CD4-positive, alpha-beta T cell (primary cell): Measurements from ENCODE around the gene MED9. TPM values are rescaled to one million over a fixed set of nuclear protein-coding genes. Genes with fewer than 3 reads are reported as not detected.

ENCODE experiments used
- ATAC-seq: fragments of 200-7000 bp; cut with Tn5 transposase; one replicate; pipeline ENCODE4 v1.10.0; 2022; ENCODE audit warnings: mild to moderate bottlenecking; ENCODE audit not compliant: poor library complexity
- CTCF ChIA-PET: fragments of 350-600 bp; sonication (Branson Sonifier 250); formaldehyde crosslinking; loops from one replicate; lab custom pipeline; 2021; ENCODE audit warnings: antibody characterized with exemption, inconsistent platforms; lab: Charles Lee
- POLR2A ChIA-PET: fragments of 350-600 bp; sonication (Branson Sonifier 250); formaldehyde crosslinking; loops from one replicate; lab custom pipeline; 2021; ENCODE audit warnings: antibody characterized with exemption, inconsistent platforms; lab: Charles Lee
- DNase-seq, 14 experiments: peaks; one replicate each; pipeline ENCODE4 v3.0.0-alpha.2; 2013 to 2020; ENCODE audit warnings: mixed read lengths in 2 of 14
- H3K27ac ChIP-seq, 2 donors: one replicate each; pipeline versions ENCODE4 v1.5.1 to v1.7.0; 2013; ENCODE audit warnings: low read length in 2 of 2, low read depth in 1 of 2, mild to moderate bottlenecking in 1 of 2
- H3K27me3 ChIP-seq, 2 experiments: 1 replicate in 1 of 2; 2 replicates in 1 of 2; pipeline versions ENCODE4 v1.6.1 to v1.7.0; 2013; ENCODE audit warnings: low read length in 2 of 2, control low read depth in 1 of 2, mild to moderate bottlenecking in 1 of 2, moderate library complexity in 1 of 2; ENCODE audit not compliant: insufficient read depth in 2 of 2, control insufficient read depth in 1 of 2
- H3K36me3 ChIP-seq: one replicate; pipeline ENCODE4 v1.6.1; 2013; ENCODE audit warnings: low read length, control low read depth; ENCODE audit not compliant: insufficient read depth
- H3K4me1 ChIP-seq: one replicate; pipeline ENCODE4 v1.6.1; 2013; ENCODE audit warnings: low read length, control low read depth; ENCODE audit not compliant: insufficient read depth
- H3K4me3 ChIP-seq: one replicate; pipeline ENCODE4 v1.5.1; 2013; ENCODE audit warnings: mild to moderate bottlenecking, low read length, moderate library complexity
- H3K9me3 ChIP-seq, 2 experiments: 1 replicate in 1 of 2; 2 replicates in 1 of 2; pipeline versions ENCODE4 v1.6.1 to v1.7.0; 2013; ENCODE audit warnings: low read length in 2 of 2, mild to moderate bottlenecking in 2 of 2, control low read depth in 1 of 2, moderate library complexity in 1 of 2; ENCODE audit not compliant: control insufficient read depth in 1 of 2, insufficient read depth in 1 of 2
- H3K27ac Mint-ChIP-seq: one replicate; pipeline ENCODE4 v1.8.0; 2020; ENCODE audit warnings: mixed read lengths
- H3K27me3 Mint-ChIP-seq: one replicate; pipeline ENCODE4 v1.8.0; 2021; ENCODE audit warnings: mixed read lengths
- H3K36me3 Mint-ChIP-seq: one replicate; pipeline ENCODE4 v1.8.0; 2021; ENCODE audit warnings: low read depth, mixed read lengths
- H3K4me1 Mint-ChIP-seq: one replicate; pipeline ENCODE4 v1.8.0; 2021; ENCODE audit warnings: low read depth, mixed read lengths
- H3K4me3 Mint-ChIP-seq: one replicate; pipeline ENCODE4 v1.8.0; 2020; ENCODE audit warnings: mild to moderate bottlenecking, mixed read lengths
- H3K9me3 Mint-ChIP-seq: one replicate; pipeline ENCODE4 v1.8.0; 2020; ENCODE audit warnings: mixed read lengths
- intact Hi-C, 2 experiments: fragments of 100-400 bp; cut with DNase I in 1 of 2; cut with micrococcal nuclease in 1 of 2; formaldehyde crosslinking; loops; one replicate each; pipeline versions ENCODE4 v1.15.1 to v1.9.0; 2023 to 2025; cut with DNase I, micrococcal nuclease
- total RNA-seq, 174 experiments: library from RNA in 2 of 174; stranded (reverse) in 2 of 174; gene quantifications; one replicate each; pipeline ENCODE4 v1.2.3 and lab custom pipeline; 2021 to 2026
- TF ChIP-seq, protein P1 (sequence below): fragments of 200-600 bp; IDR thresholded peaks from one replicate; pipeline ENCODE4 v1.8.0; 2022; ENCODE audit warnings: antibody characterized with exemption, mild to moderate bottlenecking

The MED9 gene
- total RNA-seq, 2 experiments from 2014 or later, result 27.0 to 27.9 TPM

DNA sequence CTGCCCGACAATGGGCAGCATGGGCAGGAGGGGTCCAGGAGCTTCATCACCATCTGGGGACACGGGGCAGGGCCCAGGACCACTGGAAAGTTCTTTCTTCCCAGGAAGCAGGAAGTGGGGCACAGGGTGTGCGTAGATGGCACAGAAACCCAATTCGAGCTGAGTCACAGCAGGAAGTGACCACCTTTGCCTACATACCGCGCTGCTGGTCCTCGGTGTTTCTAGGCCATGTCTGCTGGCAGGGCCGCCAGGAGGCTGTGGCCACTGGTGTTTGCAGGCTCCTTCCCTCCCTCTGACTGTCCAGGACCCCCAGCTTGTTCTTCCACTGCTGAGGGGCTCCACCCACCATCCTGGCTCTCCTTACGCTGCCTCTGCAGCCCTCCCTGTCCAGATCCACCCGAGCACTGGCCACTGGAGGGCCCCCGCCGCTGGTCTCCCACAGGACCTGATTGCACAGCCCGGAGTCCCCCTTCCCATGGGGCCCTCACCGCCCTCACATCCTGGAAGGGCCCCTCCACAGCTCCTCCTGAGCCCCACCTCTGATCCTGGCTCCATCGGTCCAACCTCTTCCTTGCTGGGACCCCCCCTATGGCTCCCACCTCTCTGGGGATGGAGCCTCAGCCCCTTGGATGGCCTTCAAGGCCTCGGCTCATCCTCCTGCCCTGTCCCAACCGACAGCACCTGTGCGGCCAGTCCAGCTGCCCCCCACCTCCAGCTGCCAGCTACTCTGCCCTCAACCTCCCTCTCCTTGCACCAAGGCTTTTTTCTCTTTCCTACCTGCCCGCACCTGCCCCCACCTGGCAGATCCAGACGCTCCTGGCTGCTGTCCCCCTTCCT is 33.9 kb downstream of the MED9 start:
- ATAC-seq (no peak), DNase-seq (no peak)
- H3K9me3 ChIP-seq, result no peaks in the 10 kb centered on the region
- no peaks in the 10 kb centered on the region for H3K27me3 ChIP-seq
- H3K36me3 ChIP-seq, result no peaks in the 10 kb centered on the region
- no peak overlapping the region for H3K27ac ChIP-seq
- Mint-ChIP-seq H3K4me1 (no peaks in the 10 kb centered on the region), H3K27me3 (no peaks in the 10 kb centered on the region), H3K4me3 (no peak overlapping the region), H3K36me3 (no peaks in the 10 kb centered on the region), H3K27ac (no peak overlapping the region), H3K9me3 (no peaks in the 10 kb centered on the region)
- H3K4me3 ChIP-seq, result no peak overlapping the region
- TF ChIP-seq, protein P1, sequence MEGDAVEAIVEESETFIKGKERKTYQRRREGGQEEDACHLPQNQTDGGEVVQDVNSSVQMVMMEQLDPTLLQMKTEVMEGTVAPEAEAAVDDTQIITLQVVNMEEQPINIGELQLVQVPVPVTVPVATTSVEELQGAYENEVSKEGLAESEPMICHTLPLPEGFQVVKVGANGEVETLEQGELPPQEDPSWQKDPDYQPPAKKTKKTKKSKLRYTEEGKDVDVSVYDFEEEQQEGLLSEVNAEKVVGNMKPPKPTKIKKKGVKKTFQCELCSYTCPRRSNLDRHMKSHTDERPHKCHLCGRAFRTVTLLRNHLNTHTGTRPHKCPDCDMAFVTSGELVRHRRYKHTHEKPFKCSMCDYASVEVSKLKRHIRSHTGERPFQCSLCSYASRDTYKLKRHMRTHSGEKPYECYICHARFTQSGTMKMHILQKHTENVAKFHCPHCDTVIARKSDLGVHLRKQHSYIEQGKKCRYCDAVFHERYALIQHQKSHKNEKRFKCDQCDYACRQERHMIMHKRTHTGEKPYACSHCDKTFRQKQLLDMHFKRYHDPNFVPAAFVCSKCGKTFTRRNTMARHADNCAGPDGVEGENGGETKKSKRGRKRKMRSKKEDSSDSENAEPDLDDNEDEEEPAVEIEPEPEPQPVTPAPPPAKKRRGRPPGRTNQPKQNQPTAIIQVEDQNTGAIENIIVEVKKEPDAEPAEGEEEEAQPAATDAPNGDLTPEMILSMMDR, result no peak
- CTCF ChIA-PET, result interaction anchor here (2.1 kb wide), 1 partner anchor 13 kb away, joined by 4 read pairs; no protein-coding TSS in a partner anchor
- intact Hi-C loops, result no loop called here
- POLR2A ChIA-PET, result no interaction called here
- H3K4me1 ChIP-seq, result peaks cover 5% of the 10 kb centered on the region

DNA sequence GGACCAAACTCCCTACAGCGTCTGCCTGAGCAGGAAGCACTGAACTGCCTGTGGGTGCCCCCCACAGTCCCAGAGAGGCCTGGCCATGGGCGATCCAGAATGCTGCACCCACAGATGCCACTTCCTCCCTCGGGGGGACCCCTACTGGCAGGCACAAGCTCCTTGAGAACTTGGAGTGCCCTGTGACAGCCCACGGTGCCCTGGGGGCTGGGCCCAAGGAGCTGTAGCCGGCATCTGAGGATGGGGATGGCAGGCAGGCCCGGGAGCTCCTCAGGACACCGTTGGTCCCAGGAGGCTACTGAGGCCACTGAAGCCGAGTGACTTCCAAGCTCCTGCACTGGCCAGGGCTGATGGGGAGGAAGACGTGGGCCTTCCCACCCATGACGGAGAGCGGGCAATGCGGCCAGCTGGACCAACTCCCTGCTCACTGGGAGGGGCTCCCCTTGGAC is 34.5 kb downstream of the MED9 start:
- H3K4me3 ChIP-seq, result no peak overlapping the region
- no peak for ATAC-seq
- ChIA-PET POLR2A (no interaction called here), CTCF (interaction anchor here (2.1 kb wide), 1 partner anchor 14 kb away, joined by 4 read pairs; no protein-coding TSS in a partner anchor)
- H3K27ac ChIP-seq, result no peak overlapping the region
- Mint-ChIP-seq H3K4me1 (no peaks in the 10 kb centered on the region), H3K36me3 (no peaks in the 10 kb centered on the region), H3K4me3 (no peak overlapping the region), H3K27me3 (no peaks in the 10 kb centered on the region), H3K9me3 (no peaks in the 10 kb centered on the region), H3K27ac (no peak overlapping the region)
- intact Hi-C loops, result no loop called here
- H3K9me3 ChIP-seq, result no peaks in the 10 kb centered on the region
- no peaks in the 10 kb centered on the region for H3K27me3 ChIP-seq
- TF ChIP-seq, protein P1, result no peak
- no peaks in the 10 kb centered on the region for H3K36me3 ChIP-seq
- peaks cover 5% of the 10 kb centered on the region for H3K4me1 ChIP-seq
- no peak for DNase-seq

DNA sequence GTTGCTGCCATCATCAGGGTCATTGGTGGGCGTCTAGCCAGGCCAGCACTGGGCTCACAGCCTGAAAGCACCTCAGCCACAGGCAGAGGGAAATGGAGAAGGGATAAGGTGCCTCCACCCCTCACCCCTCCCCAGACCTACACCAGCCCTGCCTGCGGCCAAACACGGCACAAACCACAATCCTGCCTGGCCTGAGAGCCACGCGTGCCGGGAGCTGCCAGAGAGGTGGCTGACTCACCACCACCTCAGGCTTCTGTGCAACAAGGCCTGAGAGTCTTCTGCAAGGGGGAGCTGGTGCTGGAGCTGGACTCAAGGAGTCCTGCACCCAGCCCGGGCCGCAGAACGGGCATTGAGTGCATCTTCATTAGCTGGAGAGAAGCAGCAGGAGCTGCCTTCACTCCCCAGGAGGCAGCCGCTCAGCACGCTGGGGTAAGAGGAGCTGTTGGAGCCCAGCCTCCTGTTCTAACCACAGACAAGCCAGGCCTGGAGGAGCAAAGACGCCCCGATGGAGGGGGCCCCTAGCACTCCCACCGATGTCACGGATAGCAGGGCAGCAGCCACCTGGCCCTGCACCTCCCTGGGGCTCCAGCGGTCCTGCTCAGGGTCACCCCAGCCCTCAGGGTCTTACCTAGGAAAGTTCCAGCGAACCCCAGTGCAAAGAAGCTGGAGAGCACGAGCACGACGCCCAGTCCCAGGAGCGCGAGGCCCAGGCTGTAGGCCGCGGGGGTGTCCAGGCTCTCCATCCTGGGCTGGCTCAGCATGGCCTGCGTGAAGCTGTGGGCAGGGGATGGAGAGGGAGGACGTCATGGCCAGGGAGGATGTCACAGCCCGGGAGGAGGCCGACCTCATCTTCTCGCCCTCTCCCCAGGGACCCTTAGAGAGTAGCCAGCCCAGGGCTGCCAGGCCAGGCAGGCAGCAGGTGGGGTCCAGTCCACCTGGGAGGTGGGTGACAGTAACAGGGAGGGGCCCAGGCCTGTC is 35.4 kb downstream of the MED9 start:
- H3K36me3 Mint-ChIP-seq, result no peaks in the 10 kb centered on the region
- TF ChIP-seq, protein P1, result no peak
- Histone ChIP-seq H3K4me3 (no peak overlapping the region), H3K4me1 (peaks cover 5% of the 10 kb centered on the region), H3K9me3 (no peaks in the 10 kb centered on the region), H3K27me3 (no peaks in the 10 kb centered on the region), H3K36me3 (no peaks in the 10 kb centered on the region), H3K27ac (no peak overlapping the region)
- DNase-seq, result no peak
- no peaks in the 10 kb centered on the region for H3K9me3 Mint-ChIP-seq
- intact Hi-C loops, result no loop called here
- POLR2A ChIA-PET, result no interaction called here
- H3K27me3 Mint-ChIP-seq, result no peaks in the 10 kb centered on the region
- CTCF ChIA-PET, result interaction anchor here (2.1 kb wide), 1 partner anchor 15 kb away, joined by 4 read pairs; no protein-coding TSS in a partner anchor
- ATAC-seq, result no peak
- H3K4me1 Mint-ChIP-seq, result no peaks in the 10 kb centered on the region
- no peak overlapping the region for H3K4me3 Mint-ChIP-seq
- no peak overlapping the region for H3K27ac Mint-ChIP-seq
